Peyer's patch (tissue), 4 donors: Measurements from ENCODE around the gene PRF1.

Experiments
- CTCF ChIP-seq, 6 experiments: fragments of 450-650 bp in 4 of 6; fragments of 200-600 bp in 2 of 6; sonication (generic) in 1 of 6; IDR thresholded peaks; one replicate each; pipeline ENCODE4 v1.5.1; 2017 to 2019; ENCODE audit warnings: antibody characterized with exemption in 6 of 6, mild to moderate bottlenecking in 3 of 6, moderate library complexity in 1 of 6
- POLR2A ChIP-seq, 2 donors: fragments of 450-650 bp; IDR thresholded peaks; one replicate each; pipeline ENCODE4 v1.5.1; 2017; ENCODE audit warnings: antibody characterized with exemption in 2 of 2, mild to moderate bottlenecking in 2 of 2, moderate library complexity in 2 of 2

GRCh38 chr10:70550459-70550858 lies 52.1 kb downstream of the PRF1 start:
- no peak for TF ChIP-seq CTCF (IDR thresholded peaks at IDR 0.05)
- TF ChIP-seq POLR2A (IDR thresholded peaks at IDR 0.05): no peak
